ENCODE results near the gene NACAD.

GRCh38 chr7:45092931-45093235, 4.1 kb upstream of the NACAD start:
- TF ChIP-seq CTCF (IDR thresholded peaks at IDR 0.05) (no peak), POLR2AphosphoS5 (IDR thresholded peaks at IDR 0.05) (no peak), EP300 (IDR thresholded peaks at IDR 0.05) (no peak), POLR2A (IDR thresholded peaks at IDR 0.05) (no peak)
